T-helper 1 cell (primary cell): ENCODE results near the gene BRD3.
"Not testable (repeated sequence)": the region's sequence is repeated elsewhere in the genome, so short reads cannot be mapped to it uniquely, and the experiment has no call there.

Source experiments
- DNase-seq, 5 donors: peaks; one replicate each; pipeline ENCODE4 v3.0.0-alpha.2; 2012 to 2020
- total RNA-seq, 4 donors: gene quantifications; one replicate each; lab custom pipeline; 2026; lab: John Stamatoyannopoulos, UW

Gene BRD3
- 25.2 to 40.4 (median 27.7) reads per million in 4 donors for total RNA-seq

DNA sequence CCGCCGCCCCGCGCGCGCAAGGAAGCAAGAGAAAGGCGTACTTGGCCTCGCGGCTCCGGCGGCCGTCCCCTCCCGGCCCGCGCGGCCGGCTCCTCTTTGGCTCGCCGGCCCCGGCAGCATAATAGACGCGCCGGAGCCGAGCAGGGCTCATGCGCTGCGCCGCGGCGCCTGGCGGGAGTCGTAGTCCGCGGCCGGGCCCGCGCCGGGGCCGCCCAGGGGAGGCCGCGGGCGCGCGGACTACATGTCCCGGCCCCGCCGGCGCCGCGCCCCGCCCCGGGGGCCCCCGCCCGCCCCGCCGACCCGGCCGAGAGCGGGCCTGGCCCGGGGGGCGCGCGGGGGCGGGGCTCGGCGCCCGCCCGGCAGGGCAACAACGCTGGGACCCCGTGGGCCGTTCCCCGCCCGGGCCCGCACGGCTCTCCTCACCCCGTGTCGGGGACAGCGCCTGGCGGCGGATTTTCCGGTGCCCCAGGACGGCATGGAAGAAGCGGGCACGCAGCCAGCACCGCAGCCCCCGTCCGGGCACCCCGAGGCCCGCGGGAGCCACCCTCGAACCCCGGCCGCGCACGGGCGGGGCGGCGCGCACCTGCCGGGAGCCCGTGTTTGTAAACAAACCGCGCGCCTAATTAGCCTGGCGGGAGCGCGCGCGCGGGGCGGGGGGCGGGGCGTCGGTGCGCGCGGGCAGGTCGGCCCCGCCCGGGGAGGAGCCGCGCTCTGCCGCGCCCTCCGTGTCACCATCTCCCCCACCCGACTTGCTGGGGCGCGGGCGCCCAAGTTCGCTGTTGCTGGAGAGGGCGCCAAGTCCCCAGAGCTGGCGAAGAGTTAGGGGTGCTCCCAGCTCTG is at the start of gene BRD3:
Gene BRD3 (minus strand): TSS at position 123 of the 840 bp plus-strand sequence. CDS start 14,549 bp downstream, outside the sequence.
- peak; percentile 69 to 86 (median 77) for DNase-seq

DNA sequence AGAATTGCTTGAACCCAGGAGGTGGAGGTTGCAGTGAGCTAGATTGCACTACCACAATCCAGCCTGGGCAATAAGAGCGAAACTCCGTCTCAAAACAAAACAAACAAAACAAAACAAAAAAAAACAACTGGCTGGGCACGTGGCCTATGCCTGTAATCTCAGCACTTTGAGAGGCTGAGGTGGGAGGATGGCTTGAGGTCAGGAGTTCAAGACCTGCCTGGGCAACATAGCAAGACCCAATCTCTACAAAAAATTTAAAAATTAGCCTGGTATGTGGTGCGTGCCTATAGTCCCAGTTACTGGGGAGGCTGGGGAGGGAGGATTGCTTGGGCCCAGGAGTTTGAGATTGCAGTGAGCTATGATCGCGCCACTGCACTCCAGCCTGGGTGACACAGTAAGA is 44.7 kb upstream of the BRD3 start:
- no peak for DNase-seq

DNA sequence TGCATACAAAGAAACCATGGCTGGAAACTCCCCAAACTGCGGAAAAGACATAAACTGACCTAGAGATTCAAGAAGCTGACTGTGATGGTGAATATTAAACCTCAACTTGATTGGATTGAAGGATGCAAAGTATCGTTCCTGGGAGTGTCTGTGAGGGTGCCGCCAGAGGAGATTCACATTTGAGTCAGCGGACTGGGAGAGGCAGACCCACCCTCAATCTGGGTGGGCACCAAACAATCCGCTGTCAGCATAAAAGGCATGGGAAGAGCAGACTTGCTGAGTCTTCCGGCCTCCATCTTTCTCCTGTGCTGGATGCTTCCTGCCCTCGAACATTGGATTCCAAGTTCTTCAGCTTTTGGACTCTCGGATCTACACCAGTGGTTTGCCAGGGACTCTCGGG is 43.2 kb upstream of the BRD3 start:
- DNase-seq, result no peak

DNA sequence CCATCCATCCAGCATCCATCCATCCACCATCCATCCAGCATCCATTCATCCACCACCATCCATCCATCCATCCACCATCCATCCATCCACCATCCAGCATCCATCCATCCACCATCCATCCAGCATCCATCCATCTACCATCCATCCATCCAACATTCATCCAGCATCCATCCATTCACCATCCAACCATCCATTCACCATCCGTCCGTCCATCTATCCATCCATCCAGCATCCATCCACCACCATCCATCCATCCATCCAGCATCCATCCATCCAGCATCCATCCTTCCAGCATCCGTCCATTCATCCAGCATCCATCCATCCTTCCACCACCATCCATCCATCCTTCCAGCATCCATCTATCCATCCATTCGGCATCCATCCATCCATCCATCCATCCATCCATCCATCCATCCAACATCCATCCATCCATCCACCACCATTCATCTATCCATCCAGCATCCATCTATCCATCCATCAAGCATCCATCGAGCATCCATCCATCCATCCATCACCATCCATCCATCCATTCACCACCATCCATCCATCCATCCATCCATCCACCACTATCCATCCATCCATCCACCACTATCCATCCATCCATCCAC is 35.7 kb upstream of the BRD3 start:
- DNase-seq, result no peak

DNA sequence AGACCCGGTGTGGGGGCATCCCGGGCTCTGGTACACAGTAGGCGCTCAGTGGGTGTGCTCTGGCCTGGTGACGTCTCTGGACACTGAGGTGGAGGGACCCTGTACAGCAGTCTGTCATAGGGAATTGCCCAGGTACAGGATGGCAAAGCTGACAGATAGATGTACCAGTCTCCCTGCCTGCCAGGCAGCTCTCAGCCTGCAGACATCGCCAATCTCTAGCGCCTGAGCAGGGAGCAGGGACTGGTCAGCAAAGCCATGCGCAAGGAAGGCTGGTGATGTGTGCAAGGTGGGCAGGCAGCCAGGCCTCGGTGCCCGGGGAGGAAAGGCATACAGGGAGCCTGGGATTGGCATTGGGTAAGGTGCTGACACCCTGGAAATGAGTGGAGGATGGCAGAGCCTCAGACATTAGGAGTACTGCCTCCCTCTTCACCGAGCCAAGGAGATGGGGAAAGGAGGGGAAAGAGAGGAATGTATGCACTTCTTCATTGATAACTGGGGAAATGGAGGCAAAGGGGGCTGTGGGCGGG is 33.9 kb upstream of the BRD3 start:
- no peak for DNase-seq

DNA sequence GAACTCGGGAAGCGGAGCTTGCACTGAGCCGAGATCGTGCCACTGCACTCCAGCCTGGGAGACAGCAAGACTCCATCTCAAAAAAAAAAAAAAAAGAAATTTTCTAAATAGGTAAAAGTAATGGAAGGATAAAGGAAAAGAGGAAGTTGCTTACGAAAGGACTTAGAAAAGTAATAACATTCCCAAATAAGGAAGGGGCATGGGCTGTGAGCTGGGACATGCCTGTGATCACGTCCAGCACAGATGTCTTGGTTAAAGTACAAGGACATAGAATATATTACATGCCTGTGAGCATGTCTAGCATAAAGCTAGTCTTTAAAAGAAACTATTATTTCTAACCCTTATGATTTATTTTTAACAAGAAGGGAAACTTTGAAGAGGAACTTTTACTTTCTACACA is 33.3 kb upstream of the BRD3 start:
- not testable (repeated sequence) for DNase-seq

DNA sequence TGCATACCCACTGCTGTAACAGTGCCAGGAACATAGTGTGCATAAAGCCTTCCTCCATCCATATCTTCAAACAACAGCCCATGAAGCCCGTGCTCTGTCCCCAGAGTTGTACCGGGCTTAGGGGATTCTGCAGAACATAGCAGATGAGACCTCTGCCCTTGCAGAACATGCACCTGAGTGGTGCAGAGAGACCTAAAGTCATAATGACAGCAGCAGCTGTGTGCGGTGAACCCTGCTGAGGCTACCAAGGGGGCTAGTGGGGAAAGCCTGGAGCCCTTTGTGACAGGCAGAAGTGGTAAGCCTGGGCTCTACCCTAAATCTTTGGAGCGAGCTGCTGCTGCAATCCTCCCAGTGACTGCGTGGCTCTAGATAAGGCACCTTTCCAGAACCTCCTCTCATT is 32.2 kb upstream of the BRD3 start:
- DNase-seq, result no peak

DNA sequence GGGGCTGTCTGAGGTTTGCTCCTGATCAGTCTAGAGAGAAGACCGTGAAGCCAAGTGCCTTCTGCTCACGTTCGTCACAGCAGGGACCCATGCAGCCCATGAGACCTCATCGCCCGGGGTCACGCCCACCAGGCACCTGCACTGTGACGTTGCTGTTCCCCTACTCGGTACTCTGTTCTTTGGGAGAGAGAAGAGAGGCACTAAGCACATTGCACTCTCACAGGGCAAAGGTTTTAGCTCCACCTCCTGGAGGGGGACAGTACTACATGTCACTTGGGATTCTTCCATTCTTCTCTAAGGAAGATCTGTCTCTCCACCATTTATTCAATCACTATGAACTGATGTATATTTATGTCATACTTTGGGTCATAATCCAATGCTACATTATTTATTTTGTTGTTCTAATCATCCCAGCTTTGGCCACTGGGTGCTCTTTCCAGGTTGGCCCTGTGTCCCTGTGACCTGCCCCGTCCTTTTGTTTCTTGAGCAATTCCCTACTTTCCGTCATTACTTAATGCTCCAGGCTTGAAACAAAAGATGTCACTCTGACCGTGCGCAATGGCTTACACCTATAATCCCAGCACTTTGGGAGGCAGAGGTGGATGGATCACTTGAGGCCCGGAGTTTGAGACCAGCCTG is 31.4 kb upstream of the BRD3 start:
- peak in 4 of 5 donors; percentile 28 to 54 (median 44) for DNase-seq

DNA sequence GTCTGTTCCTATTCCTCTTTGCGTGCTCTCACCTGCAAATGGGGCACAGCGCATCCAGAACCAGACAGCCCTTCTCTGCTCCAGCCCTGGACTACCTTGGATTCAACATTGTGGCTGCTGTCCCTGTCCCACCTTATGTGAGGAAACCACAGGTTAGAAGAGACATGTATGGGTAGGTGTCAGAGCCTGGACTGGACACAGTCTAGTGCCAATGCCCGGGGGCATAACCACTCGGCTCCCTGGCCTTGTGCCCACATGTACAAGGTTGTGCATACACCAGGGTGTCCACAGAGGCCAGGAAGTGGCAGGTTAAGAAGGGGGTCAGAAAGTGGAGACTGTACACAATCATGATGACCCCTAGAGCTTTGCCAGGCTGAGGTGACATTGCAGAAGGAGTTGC is 22.1 kb upstream of the BRD3 start:
- no peak for DNase-seq

DNA sequence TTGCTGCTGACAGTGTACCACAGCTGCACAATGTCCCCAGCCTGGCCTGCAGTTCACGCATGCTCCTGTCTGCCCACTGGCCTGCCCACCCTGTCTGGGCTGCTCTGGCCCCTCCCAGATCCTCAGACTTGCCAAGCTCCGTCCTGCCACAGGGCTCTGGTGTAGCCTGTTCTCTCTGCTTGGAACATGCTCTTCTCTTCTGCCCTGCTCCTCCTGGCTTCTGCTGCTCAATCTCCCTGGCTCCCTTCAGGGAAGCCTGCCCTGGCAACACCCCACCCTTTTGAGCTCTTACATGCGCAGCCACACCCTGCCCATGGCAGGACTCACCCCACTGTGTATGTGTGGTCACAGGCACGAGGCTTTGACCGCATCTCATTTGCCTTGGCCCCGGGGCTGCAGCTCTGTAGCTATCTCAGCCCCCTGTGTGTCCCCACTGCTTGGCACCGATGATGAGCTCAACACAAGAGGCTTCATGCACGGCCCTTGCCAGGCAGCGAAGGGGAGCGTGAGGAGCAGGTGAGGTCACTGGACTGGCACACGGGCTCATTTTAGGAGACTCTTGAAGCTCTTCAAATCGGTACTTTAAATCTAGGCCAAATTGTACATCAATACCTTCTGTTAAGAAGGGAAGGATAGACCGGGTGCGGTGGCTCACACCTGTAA is 20.4 kb upstream of the BRD3 start:
- no peak for DNase-seq

DNA sequence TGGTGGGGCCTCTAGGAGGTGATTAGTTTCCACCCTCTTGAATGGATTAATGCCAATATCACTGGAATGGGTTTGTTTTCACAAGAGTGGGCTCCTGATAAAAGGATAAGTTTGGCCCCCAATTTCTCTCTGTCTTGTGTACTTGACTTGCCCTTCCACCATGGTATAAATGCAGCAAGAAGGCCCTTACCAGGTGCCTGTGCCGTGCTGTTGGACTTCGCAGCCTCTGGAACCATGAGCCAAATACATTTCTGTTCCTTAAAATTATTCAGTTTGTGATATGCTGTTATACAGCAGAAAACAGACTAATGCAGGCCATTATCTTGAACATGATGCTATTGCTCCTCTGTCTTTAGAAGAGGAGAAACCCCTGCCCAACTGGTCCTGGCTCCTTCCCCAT is 17.8 kb upstream of the BRD3 start:
- DNase-seq, result no peak

DNA sequence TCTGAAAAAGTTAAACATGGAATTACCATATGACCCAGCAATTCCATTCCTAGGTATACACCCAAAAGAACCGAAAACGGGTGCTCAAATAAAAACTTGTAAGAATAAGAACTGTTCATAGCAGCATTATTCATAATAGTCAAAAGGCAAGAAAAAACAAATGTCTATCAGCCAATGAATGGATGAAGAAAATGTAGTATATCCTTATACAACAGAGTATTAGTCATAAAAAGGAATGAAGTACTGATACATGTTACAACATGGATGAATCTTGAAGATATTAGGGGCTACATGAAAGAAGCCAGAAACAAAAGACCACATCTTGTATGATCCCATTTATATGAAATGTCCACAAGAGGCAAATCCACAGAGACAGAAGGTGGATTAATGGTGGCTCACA is 15.6 kb upstream of the BRD3 start:
- DNase-seq, result no peak

DNA sequence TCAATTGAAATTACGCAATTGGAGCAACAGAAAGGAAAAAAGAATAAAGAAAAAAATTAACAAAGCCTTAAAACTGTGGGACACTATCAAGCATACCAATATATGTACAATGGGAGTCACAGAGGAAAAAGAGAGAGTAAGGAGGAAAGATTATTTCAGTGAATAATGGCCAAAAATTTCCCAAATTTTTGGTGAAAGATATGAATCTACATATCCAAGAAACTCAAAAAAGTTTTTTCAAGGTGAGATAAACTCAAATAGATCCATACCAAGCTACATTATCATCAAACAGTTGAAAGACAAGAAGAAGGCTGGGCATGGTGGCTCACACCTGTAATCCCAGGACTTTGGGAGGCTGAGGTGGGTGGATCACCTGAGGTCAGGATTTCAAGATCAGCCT is 8.8 kb upstream of the BRD3 start:
- DNase-seq, result no peak

DNA sequence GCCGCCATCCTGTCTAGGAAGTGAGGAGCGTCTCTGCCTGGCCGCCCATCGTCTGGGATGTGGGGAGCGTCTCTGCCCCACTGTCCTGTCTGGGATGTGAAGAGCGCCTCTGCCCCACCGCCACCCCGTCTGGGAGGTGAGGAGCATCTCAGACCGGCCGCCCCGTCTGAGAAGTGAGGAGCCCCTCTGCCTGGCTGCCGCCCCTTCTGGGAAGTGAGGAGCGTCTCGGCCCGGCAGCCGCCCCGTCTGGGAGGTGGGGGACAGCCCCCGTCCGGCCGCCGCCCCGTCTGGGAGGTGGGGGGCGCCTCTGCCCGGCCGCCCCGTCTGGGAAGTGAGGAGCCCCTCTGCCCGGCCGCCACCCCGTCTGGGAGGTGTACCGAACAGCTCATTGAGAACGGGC is 7.9 kb upstream of the BRD3 start:
- DNase-seq, result not testable (repeated sequence)

DNA sequence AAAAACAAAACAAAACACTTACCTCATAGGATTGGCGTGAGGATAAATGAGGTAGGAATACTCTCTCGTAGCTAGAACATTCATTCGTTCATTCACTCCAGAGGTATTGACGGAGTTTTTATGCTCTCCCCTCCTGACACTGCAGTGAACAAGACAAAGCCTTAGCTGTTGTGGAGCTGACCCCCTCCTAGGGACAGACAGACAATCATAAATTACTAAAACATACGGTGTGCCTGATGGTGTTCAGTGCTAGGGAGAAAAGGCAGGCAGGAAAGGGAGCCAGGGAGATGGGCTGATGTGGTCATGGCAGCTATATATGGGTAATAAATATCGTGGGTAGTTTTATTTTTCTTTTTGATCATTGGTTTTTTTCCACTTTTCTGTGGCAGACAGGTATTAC is 5.7 kb upstream of the BRD3 start:
- no peak for DNase-seq

DNA sequence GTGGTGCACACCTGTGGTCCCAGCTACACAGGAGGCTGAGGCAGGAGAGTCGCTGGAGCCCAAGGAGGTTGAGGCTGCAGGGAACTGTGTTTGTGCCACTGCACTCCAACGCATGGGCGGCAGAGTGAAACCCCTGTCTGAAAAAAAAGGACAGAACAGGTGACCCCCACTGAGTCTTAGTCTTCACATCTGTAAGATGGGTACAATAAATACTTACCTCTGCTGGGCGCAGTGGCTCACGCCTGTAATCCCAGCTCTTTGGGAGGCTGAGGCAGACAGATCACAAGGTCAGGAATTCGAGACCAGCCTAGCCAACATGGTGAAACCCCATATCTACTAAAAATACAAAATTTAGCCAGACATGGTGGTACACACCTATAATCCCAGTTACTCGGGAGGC is 4.9 kb upstream of the BRD3 start:
- not testable (repeated sequence) for DNase-seq

DNA sequence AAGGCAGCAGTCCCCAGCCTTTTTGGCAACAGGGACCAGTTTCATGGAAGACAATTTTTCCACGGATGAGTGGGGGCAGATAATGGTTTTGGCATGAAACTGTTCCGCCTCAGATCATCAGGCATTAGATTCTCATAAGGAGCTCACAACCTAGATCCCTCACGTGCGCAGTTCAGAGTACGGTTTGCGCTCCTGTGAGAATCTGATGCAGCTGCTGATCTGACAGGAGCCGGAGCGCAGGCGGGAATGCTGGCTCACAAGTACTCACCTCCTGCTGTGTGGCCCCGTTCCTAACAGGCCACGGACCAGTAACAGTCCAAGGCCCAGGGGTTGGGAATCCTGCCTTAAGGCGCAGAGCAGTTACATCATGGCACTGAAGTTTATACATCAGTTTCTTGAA is 3.3 kb upstream of the BRD3 start:
- no peak for DNase-seq

DNA sequence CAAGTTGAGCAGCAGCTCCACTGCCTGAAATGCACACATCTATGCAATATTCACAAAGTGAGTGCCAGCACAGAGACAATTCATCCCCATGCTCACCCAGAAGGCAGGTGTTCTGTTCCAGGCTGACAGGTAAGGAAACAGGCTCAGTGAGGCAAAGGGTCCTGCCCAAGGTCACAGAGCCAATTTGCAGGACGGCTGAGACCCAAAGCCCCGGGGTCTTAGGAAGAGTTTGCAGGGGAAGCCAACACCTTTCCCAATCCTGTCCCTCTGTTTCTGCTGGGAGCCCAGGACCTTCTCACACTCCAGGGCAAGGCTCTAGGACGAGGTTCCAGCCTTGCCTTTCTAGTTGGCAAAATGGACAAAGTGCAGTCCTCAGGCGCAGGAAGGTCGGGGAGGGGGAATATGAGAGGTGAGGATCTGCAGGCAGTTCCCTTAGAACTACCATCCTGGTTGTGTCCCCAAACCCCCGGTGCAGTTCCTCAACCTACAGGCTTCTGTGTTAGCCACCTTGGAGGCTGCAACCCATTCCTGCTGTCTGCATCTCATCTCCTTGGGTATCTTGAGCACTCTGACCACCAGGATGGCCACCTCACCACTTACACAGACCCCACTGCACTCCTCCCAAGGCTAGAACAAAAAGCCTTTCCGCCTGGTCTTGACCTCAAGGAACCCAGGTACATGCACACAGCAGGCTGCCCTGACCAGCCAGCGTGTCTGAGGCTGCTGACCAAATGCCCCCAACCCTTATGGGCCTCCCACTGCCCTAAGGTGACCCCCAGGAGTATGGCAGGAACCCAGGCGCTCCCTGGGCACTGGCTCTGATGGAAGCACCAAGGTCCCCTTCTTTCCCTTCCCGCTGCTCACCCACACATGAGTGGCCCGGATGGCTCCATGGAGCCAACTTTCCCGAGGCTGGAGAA is 1.9 kb upstream of the BRD3 start:
- no peak for DNase-seq

DNA sequence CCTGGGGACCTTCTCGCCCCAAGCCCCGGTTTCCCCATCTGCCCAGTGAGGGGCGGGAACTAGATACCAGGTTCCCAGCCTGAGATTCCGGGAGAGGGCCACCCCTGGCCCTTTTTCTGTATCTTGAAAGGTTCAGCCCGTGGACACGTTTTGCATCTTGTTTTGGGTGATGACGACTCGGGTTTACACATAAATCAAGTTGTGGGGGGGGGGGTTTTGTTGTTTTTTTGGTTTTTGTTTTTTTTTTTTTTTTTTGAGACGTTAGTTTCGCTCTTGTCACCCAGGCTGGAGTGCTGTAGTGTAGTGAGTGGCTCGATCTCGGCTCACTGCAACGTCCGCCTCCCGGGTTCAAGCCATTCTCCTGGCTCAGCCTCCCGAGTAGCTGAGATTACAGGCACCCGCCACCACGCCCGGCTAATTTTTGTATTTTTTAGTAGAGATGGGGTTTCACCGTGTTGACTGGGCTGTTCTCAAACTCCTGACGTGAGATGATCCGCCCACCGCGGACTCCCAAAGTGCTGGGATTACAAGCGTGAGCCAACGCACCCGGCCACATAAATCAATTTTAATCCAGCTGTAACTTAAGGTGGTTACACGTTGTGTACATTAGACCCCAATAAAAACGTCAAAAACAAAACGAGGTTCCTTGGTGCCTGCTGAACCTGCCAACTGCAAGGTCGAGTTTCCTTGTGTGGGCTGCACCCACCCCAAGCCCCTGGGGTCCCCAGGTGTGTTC is 1.1 kb upstream of the BRD3 start:
- DNase-seq, result no peak

DNA sequence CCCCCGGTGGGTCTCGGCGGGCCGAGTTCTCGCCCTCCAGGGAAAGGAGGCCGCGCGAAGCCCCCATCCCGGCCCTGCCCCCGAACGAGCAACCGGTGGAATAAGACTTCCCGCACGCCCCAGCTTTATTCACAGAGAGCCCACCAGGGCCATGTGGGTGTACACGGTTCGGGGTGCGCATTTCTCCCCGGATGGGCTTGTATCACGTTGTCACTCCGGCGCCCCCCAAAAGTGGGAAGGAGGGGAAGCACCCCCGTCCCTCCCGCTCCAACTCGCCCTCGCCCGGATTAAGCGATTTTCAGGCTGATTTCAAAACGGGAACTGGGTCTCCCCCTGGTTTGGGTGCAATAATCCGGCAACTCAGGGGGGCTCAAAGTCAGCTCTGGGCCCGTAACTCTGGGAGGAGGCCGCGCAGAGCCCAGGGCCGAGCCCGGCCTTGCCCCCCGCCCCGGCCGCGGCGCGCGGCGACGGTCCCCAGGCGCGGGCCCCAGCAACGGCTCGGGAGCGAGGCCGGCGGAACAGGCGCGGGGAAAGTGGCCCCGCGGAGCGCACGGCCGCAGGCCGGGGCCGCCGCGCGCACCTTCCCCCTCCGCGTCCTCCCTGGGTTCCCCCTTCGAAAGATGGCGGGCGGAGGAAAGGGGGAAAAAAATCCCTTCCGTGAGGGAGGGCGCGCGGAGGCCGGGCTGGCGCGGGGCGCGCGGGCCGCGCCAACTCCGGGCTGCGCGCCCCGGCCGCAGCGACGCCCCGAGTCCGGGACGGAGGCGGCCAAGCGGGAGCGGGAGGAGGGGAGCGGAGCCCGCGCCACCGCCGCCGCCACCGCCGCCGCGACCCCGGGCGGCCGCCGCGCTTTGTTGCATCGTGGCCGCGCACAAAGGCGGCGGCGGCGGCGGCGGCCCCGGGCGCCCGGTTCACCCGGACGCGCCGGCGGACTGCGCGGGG is 644 bp downstream of the BRD3 start:
- peak in 4 of 5 donors; percentile 38 to 57 (median 46) for DNase-seq
